ENCODE data around the gene ALOX15.

DNA sequence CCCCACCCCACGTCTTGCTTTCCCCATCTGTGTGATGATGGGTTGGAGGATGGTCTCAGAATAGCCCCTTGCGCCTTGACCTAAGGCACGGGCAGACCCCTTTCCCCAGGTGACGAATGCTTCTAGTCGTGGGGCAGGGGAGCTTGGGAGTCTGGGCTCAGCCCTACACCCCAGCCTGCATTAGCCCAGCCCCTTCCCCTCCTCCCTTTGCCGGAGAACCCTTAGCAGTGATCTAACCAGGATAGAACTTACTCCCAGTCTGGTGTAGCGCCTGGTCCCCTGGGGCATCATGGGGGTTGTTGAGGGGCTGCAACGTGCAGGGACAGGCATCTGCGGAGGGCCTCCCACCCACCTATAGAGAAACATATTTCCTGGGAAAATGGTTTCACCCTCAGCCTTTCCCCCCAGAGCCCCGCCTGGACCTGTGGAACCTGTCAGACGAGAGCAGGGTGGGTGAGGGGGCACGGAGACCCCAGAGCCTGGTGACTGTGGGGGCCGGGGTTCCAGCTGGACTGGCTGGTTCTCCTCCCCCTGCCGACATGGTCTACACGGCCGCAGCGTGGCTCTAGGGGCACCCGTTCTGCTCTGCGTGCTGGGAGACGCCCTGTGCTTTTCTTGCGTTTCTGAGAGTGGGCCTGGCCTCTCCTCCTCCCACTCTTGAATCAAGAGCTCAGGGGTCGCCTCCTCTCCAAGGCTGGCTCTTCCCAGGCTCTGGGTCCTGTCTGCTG lies 52.4 kb downstream of the ALOX15 start:
- TF ChIP-seq, protein P1, sequence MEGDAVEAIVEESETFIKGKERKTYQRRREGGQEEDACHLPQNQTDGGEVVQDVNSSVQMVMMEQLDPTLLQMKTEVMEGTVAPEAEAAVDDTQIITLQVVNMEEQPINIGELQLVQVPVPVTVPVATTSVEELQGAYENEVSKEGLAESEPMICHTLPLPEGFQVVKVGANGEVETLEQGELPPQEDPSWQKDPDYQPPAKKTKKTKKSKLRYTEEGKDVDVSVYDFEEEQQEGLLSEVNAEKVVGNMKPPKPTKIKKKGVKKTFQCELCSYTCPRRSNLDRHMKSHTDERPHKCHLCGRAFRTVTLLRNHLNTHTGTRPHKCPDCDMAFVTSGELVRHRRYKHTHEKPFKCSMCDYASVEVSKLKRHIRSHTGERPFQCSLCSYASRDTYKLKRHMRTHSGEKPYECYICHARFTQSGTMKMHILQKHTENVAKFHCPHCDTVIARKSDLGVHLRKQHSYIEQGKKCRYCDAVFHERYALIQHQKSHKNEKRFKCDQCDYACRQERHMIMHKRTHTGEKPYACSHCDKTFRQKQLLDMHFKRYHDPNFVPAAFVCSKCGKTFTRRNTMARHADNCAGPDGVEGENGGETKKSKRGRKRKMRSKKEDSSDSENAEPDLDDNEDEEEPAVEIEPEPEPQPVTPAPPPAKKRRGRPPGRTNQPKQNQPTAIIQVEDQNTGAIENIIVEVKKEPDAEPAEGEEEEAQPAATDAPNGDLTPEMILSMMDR (conservative IDR thresholded peaks at IDR 0.05 in 1 of 2, IDR thresholded peaks at IDR 0.05 in 1 of 2; ENCODE audit: extremely low read depth in 1 of 2, insufficient read depth in 1 of 2, low read depth in 1 of 2, low read length in 2 of 2): no peak
- TF ChIP-seq EZH2 (IDR thresholded peaks at IDR 0.05; ENCODE audit: borderline replicate concordance, low read length): no peak
